ENCODE data around the gene ASCL4.

ASCL4 gene

DNA sequence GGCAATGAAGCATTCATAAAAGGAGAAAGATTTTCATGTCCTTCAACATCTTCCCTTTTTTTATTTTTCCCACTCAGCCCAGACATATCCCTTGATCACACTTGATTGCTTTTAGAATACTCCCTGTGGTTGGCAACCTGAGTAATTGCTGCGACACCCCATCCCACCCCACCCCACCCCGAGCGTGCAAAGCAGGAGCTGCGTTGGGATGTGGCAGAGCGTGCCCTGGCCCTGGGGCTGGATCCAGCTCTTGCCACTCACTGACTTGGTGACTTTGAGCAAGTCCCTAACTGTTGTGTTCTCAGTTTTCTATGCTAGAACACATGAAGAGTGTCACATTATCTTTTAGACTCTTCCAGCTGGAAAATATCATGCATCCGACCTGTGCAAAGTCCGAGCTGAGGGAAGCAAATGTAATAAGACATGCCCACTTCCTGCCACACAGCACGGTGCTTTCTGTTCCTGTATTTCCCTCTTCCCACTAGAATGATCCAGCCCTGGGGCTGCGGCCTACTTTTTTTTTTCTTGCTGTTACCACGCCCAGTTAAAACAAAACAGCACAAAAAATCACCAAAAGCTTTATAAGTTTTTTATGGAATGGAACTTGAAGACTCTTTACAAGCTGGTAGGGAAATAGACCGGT is 4.0 kb downstream of the ASCL4 start:
- in situ Hi-C loops (cut with HindIII; ENCODE audit: low sequenced_read_pairs): no loop called here

DNA sequence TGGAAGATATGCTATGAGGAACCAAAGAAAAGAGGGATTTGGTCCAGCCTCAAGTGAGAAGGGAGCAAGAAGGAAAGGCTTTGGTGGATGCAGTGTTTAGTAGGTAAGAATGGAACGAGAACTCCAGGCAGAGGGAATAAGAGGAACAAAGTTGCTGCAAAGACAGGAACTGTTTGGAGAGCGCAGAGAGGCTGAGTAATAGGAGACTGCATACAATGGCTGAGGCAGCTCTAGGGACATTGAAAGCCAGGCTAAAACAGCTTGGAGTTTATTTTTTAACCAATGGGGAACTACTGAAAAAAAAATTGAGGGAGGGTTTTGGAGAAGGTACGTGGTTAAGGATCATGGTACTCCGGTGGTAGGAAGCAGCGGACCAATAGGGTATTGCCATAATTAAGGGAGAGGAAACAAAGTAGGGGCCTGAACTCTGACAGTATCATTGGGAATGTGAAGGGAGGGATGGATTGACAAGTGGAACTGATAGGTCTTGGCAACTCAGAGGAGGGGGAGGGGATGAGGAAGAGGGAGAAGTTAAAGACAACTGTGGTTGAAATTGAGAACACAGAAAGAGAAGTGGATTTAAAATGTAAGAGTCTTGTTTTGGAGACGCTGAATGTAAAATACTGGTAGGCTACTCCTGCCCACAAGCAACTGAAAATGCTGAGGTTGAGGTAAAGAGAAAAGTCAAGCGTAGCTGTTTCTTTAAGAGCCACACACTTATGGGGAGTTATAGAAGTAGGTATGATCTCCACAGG is 4.8 kb downstream of the ASCL4 start:
- in situ Hi-C loops (cut with HindIII; ENCODE audit: low sequenced_read_pairs): no loop called here

DNA sequence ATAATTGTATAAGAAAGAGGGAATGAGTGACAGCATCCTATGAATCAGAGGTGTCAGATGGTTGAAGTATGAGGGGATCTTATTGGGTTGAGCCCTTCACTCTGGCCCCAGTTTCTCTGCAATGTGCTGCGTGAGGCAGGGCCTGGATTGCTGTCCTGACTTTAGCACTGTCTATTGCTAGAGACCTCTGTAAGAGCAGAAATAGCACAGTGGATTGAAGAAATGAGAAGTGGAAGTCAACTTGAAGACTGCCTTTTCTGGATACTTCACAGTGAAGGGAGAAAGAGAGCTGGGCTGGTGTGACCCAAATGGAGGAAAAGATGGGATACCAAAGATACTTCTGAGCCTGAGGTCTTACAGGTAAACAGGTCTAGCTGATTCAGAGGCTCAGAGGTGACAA is 5.8 kb downstream of the ASCL4 start:
- in situ Hi-C loops (cut with HindIII; ENCODE audit: low sequenced_read_pairs): no loop called here

DNA sequence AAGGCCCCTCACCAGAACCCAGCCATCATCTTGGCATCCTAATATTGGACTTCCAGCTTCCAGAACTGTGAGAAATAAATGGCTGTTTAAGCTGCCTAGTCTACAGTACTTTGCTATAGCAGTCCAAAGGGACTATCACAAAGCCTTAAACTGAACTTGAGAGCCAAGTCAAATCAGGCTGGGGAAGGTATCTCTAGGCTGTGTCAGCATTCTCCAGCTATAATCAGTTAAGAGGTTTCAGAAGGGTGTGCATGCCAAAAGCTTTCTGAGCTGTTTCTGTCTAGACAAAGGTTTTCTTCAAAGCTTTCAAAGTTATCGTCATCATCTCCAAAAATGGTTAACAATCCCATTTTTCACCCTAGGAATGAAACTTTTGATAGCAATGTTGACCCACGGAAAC is 7.6 kb downstream of the ASCL4 start:
- in situ Hi-C loops (cut with HindIII; ENCODE audit: low sequenced_read_pairs): no loop called here

DNA sequence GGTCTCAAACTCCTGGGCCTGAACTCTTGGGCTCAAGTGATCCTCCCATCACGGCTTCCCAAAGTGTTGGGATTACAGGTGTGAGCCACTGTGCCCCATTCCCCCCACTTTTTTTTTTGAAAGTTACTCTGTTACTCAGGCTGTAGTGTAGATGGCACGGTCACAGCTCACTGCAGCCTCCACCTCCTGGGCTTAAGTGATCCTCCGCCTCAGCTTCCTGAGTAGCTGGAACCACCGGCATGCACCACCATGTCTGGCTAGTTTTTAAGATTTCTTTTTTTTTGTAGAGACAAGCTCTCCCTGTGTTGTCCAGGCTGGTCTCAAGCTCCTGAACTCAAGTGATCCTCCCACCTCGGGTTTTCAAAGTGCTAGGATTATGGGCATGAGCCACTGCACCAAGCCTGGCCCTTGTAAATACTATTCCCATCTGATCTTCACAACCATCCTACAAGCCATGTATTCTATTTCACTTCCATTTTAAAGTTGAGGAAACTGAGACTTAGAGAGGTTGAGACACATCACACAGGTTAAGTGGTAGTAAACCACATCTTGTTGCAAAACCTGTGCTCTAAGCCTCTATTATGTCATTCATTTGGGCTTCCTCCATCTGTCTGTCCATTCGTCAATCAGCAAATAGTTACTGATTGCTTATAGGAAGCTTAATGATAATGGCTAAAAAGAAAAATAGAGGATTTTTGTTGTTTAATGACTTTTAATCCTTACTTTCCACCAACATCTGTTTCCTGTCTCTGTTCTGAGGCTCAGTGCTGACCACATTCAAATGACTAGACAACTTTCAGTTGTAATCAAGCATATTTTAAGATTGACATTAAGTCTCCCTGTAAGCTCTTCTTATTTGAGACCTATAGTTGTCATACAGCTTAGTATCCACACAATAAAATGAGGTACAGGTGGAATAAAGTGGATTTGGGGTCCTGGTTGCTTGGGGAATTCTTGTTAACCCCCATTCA is 9.2 kb downstream of the ASCL4 start:
- in situ Hi-C loops (cut with HindIII; ENCODE audit: low sequenced_read_pairs): no loop called here

DNA sequence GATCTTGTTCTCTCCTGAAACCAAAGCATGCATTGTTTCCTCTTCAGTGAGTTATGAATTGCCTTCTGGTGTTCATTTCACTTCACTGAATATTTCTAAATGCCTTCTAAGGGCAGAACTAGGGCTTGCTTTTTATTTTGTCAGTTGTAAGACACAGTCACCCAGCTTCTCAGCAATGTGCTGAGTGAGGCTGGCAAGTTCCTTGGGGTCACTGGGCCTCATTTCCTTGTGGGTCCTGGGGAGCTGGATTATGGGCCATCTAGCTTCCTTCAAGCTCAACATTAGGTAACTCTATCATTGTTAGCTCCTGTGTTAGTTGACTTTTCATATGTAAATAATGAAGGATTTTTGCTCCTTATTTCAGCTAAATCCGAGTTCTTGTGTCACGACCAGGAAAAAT is 13.8 kb downstream of the ASCL4 start:
- in situ Hi-C loops (cut with HindIII; ENCODE audit: low sequenced_read_pairs): no loop called here

DNA sequence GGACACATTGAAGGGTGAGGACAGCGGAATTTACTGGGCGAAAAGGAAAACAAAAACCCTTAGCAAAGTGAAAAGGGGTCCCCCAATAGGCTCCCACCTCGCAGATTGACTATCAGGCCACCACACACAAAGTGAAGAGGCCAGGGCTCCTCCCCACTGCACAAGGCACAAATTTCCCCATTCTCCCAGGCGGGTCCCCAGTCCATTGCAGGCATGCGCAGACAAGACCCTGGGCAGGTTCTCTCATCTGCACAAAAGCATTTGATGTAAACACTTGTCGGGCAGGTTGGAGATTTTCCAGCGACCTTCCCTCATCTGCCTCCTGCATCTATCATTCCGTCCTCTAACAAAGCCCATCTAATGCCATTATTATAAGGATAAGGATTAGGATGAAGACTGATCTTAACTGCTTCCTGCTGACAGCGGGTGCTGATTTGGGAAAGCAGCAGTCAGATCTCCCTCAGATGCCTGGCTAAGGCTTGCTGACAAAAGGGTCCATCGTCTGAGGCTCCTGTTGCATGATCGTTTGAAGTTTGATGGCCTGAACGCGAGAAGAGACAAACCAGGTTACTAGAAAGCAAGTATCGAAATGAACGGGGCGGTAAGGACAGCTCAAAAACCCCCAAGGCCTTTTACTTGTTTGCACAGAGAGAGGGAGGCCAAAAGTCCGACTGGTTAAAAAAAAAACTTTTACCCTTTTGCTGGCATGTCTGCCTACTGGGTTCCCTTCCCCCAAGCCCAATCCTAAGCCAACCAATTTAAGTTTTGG is 14.4 kb downstream of the ASCL4 start:
- in situ Hi-C loops (cut with HindIII; ENCODE audit: low sequenced_read_pairs): no loop called here

DNA sequence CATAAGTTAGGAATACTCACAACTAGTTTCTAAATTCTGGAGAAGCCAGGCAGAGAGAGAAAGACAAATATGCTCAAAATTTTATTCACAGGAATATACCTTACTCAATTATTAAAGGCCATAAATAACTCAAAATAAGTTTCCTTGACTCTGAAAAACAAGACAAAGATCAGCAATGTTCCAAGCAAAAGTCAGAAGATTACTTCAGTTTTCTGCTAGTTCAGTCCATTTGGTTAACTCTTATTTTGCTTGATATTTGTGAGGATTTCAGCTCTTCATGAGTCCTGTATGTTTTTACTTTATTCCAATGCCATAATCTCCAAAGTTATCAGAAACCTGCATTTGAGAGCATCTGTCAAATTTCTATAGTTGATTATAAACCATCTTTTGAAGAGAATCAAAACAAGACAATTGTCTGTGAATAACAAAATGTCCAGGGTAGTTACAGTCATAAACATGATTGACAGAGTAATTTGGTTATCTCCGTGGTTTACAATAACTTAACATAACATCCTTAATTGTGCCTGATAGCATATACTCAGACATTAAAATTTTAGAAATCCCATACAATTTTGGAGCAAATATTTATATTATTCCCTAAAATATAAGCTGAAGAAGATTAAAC is 17.1 kb downstream of the ASCL4 start:
- in situ Hi-C loops (cut with HindIII; ENCODE audit: low sequenced_read_pairs): no loop called here

DNA sequence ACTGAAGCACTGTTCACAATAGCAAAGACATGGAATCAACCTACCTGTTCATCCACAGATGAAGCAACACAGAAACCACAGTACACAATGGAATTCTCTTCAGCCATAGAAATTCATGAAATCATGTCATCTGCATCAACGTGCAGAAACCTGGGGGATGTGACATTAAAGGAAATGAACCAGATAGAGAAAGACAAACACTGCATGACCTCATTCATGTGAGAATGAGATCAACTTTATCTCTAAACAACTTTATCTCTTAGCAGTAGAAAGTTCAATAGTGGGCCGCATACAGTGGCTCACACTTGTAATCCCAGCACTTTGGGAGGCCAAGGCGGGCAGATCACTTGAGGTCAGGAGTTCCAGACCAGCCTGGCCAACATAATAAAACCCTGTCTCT is 19.9 kb downstream of the ASCL4 start:
- in situ Hi-C loops (cut with HindIII; ENCODE audit: low sequenced_read_pairs): no loop called here

DNA sequence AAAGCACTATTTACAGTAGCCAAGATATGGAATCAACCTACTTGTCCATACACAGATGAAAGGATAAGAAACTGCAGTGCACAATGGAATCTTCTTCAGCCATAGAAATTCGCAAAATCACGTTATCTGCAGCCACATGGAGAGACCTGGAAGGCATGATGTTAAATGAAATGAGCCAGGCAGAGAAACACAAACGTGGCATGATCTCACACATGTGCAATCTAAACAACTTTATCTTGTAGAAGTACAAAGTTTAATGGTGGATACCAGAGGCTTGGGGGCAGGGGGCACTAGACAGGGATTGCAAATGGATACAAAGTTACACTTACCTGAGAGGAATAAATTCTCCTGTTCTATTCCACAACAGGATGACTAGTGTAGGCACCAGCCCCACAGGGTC is 24.1 kb downstream of the ASCL4 start:
- in situ Hi-C loops (cut with HindIII; ENCODE audit: low sequenced_read_pairs): no loop called here

DNA sequence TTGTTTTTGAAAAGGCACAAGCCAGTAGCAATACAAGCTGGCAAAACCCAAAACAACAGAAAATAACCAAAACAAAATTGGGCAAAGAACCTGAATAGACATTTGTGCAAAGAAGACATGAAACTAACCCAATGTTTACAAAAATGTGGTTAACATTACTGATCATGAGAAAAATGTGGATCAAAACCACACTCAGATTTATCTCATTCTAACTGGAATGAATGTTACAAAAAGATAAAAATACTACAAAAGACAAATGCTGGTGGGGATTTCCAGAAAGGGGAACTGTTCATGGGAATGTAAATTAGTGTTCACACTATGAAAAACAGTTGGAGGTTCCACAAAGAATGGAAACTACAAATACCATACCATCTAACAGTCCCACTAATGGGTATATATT is 26.6 kb downstream of the ASCL4 start:
- in situ Hi-C loops (cut with HindIII; ENCODE audit: low sequenced_read_pairs): no loop called here

DNA sequence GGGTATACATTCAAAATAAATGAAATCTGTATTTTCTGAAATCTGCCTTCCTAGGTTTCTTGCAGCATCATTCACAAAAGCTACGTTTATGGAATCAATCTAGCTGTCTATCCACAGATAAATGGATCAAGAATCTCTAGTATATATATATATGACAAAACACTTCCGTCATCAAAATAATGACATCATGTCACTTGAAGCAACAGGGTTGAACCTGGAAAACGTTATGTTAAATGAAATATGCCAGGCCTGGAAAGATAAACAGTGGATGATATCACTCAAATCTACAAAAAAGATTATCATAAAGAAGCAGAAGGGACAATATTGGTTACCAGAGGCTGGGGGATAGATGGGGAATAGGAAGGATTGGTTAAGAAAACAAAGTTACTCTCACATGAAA is 28.6 kb downstream of the ASCL4 start:
- in situ Hi-C loops (cut with HindIII; ENCODE audit: low sequenced_read_pairs): no loop called here

DNA sequence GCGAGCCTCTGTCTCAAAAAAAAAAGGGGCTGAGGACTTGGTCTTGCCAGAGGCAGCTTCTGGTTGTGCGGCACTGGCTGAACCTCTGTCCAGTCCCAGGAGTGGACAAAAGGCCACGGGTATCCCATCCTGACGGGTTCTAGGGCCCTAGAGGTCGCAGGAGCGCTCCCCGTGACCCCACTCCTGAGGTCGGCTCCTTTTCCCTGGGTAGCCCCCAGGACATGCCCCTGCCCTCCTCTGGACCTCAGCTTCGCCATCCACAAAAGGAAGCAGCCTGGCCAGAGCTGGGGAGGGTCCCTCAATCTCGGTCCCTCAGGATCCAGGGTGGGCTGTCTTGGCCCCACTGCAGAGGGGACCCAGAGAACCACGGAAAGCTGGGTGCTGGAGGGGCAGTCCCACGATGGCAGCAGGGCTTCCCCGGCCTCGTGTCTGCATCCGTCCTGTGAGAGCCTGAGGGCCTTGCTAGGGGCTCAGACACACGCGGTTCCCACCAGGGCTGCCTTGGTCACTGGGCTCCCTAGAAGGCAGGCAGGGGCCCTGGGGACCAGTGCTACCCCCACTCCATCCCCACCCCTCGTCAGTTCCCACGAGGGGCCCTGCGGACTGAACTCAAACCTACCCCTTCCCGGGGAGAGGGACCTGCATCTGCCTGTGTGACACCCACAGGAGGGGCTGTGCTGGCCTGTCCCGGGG is 31.1 kb downstream of the ASCL4 start:
- in situ Hi-C loops (cut with HindIII; ENCODE audit: low sequenced_read_pairs): no loop called here

DNA sequence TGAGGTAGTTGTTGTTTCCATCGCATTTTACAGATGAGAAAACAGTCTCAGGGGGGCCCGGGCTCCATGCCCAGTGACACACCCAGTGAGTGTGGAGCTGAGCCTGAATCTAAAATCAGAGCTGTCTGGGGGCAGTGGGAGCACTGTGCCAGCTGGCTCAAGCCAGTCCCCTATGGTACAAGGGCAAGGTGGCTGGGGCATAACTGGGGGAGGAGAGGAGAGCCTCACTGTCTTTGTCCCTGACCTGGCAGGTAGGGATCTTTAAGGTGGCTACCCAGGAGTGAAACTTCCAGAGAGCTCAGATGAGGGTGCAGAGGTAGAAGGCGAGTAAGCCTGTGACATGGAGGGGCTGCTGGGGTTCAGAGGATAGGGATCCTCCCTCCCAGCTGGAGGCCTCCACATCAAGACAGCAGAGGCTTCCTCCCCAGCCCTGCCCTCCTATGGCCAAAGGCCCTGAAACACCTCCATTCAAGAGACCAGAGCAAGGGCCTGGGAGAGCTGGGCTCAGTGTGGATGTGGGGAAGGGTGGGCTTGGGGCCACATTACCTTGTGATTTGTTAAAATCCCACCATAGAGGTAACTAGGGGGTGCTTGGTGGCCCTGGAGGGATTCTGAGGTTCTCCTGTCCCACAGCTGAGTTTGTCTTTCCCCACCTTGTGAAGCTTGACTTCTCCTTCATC is 33.1 kb downstream of the ASCL4 start:
- in situ Hi-C loops (cut with HindIII; ENCODE audit: low sequenced_read_pairs): no loop called here

DNA sequence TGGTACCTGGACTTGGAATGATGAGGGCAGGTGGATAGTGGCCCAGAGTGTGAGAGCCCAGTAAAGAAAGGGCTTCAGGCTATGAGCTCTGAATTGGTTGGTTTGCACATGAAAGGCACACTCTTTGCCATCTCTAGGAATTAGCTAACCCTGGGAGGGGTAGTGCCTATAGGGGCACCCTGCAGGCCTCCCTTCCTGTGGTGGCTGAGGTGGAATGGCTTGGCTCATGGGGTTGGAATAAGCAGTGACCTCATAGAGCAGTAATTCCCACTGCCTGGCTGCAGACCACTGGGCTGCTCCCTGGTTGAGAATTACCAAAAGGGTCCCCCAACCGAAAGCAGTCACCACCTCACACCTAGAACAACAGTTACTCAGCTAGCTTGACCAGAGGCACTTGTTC is 42.7 kb downstream of the ASCL4 start:
- in situ Hi-C loops (cut with HindIII; ENCODE audit: low sequenced_read_pairs): no loop called here

DNA sequence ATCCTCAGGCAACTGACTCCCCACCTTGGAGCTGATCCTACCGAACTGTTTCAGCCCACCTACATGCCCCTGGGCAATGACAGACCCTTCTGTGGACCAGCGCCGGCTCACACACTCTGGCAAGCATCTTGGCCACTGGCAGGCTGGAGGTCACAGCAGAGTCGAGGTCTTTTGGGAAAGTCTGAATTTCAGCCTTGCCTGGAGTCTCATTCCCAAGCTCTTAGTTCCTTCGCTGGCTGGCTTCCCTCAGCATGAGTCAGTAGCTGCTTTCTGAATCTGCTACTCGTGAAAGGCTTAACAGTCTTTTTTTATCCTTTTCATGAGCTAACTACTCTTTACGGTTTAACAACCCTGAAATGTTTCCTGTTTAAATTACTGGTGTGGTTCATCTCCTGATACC is 44.5 kb downstream of the ASCL4 start:
- in situ Hi-C loops (cut with HindIII; ENCODE audit: low sequenced_read_pairs): no loop called here

DNA sequence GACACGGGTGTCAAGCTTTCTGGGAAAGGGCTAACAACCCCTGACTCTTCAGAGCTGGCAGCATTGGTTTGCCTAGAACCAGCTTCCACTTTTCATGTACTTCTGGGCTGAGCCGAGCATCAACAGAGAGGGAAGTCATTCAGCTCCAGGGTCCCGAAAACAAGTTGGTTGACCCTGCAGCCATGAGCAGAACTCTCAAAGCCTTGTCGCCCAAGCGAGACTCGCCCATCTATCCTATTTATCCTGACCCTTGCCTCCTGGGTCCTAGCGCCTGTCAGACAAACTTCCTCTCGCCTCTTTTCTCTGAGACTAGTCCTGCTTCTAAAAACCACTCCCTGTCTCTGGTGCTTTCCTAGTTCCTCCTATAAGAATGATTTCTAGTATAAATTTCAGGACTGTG is 47.9 kb downstream of the ASCL4 start:
- in situ Hi-C loops (cut with HindIII; ENCODE audit: low sequenced_read_pairs): no loop called here
